ENCODE measurements around the gene PKP1.

The PKP1 gene

DNA sequence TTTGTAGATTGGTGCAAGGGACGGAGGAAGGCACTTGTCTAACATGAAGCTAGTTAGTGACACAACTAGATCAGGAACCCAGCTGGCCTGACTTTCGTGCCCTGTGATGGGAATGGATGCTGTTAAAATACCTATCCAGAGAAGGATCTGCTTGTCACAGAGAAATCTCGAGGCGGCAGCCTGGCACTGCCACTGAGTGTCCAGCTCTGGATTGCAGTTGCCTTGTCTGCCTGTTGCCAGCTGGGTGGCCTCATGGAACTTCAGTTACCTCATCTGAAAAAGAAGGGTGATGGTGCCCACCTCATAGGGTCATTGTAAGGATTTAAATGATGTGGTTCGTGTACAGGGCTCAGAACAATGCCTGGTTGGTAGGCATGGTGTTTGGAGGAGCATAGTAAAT is 2.4 kb upstream of the PKP1 start:
- DNase-seq (ENCODE audit: insufficient read length, low spot score) (no peak), FAIRE-seq (no peak)
- TF ChIP-seq, protein P1, sequence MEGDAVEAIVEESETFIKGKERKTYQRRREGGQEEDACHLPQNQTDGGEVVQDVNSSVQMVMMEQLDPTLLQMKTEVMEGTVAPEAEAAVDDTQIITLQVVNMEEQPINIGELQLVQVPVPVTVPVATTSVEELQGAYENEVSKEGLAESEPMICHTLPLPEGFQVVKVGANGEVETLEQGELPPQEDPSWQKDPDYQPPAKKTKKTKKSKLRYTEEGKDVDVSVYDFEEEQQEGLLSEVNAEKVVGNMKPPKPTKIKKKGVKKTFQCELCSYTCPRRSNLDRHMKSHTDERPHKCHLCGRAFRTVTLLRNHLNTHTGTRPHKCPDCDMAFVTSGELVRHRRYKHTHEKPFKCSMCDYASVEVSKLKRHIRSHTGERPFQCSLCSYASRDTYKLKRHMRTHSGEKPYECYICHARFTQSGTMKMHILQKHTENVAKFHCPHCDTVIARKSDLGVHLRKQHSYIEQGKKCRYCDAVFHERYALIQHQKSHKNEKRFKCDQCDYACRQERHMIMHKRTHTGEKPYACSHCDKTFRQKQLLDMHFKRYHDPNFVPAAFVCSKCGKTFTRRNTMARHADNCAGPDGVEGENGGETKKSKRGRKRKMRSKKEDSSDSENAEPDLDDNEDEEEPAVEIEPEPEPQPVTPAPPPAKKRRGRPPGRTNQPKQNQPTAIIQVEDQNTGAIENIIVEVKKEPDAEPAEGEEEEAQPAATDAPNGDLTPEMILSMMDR (IDR thresholded peaks at IDR 0.05; ENCODE audit: insufficient read depth, missing control alignments): no peak

DNA sequence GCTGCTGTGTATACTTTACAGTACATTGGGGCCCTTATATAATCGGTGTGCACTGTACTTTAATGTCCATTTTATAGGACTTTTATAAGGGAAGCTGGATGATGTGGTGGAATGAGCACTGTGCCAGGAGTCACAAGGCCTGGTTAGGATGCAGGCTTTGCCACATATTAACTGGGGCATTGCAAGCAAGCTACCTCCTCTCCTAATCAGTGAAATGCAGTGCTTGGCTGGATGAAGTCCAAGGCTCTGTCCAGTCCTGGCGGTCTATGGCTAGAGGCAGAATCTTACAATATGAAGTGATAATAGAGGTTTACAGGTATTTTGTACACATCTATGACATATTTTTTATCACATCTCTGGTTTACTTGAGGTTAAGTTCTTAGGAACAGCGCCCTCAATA is 1.7 kb upstream of the PKP1 start:
- peak; percentile 95 for FAIRE-seq
- no peak for DNase-seq (ENCODE audit: insufficient read length, low spot score)
- TF ChIP-seq, protein P1 (IDR thresholded peaks at IDR 0.05; ENCODE audit: insufficient read depth, missing control alignments): peak; percentile 7

- no peak for DNase-seq (ENCODE audit: insufficient read length, low spot score)
- FAIRE-seq: no peak
- TF ChIP-seq, protein P1 (IDR thresholded peaks at IDR 0.05; ENCODE audit: insufficient read depth, missing control alignments): no peak
Observed at GRCh38 chr1:201282216-201282615, 1.1 kb upstream of the PKP1 start.

- DNase-seq (ENCODE audit: insufficient read length, low spot score) (no peak), FAIRE-seq (no peak)
- TF ChIP-seq, protein P1 (IDR thresholded peaks at IDR 0.05; ENCODE audit: insufficient read depth, missing control alignments): no peak
Observed at GRCh38 chr1:201283836-201284553, 689 bp downstream of the PKP1 start.

GRCh38 chr1:201284636-201285035 is 1.3 kb downstream of the PKP1 start:
- no peak for FAIRE-seq
- TF ChIP-seq, protein P1 (IDR thresholded peaks at IDR 0.05; ENCODE audit: insufficient read depth, missing control alignments): no peak
- no peak for DNase-seq (ENCODE audit: insufficient read length, low spot score)

DNA sequence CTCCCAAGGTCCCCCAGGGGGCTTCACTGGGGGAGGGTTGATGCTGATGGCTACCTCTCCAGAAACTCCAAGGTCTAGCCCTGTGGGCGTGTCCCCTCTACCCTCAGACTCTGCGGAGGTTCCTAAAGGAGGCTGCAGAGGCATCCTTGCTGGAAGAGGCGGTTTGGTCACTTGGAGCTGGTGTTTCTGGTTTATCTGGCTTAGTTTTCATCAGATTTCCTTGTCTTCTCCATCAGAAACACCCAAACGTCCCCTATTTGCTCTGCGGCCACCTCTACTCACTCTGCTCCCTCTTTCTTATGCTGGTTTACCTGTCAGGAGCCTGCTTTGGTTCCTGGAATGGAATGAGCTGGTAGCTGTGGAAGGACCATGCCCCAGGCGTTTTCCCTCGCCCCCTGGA is 2.5 kb downstream of the PKP1 start:
- DNase-seq (ENCODE audit: insufficient read length, low spot score) (no peak), FAIRE-seq (no peak)
- TF ChIP-seq, protein P1 (IDR thresholded peaks at IDR 0.05; ENCODE audit: insufficient read depth, missing control alignments): no peak

- no peak for DNase-seq (ENCODE audit: insufficient read length, low spot score)
Observed at GRCh38 chr1:201286445-201286844, 3.1 kb downstream of the PKP1 start.

More at GRCh38 chr1:201286445-201286844, 3.1 kb downstream of the PKP1 start:
- TF ChIP-seq, protein P1 (IDR thresholded peaks at IDR 0.05; ENCODE audit: insufficient read depth, missing control alignments): no peak
- no peak for FAIRE-seq

Measured in D721Med (cell line).